Measurements from ENCODE around the gene TAGLN. TPM values are rescaled to one million over a fixed set of nuclear protein-coding genes. Genes with fewer than 3 reads are reported as not detected.

Gene TAGLN
- total RNA-seq, 4 donors from 2014 or later = 1,525 to 3,984 (median 2,307) TPM

DNA sequence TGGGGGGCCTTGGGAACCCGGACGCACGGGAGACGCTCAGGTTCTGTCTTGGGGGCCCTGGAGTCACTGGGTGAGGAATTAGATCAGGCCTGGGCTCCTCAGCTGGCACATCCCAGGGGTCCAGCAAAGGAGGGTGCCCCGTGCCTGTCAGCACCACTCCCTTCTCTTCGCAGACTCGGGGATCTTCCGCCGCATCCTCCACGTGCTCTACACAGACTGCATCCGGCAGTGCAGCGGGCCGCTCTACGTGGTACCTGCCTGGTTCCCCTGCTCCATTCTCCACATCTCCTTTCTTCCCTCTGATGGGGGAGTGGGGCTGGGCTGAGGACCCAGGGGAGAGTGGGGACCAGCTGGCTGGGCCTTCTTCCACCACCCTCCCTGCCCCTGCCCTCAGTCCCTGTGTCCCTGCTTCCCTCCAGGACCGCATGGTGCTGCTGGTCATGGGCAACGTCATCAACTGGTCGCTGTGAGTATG lies 6.7 kb upstream of the TAGLN start:
- Histone ChIP-seq H3K36me3 (peaks cover 0 to 95% (median 32%) of the 10 kb centered on the region in 3 donors), H3K9me3 (no peaks in the 10 kb centered on the region), H3K4me1 (peaks cover 0 to 4% (median 0%) of the 10 kb centered on the region in 4 donors), H3K4me3 (no peak overlapping the region), H3K27me3 (no peaks in the 10 kb centered on the region), H3K27ac (no peak overlapping the region)
- WGBS, 2 donors = 88 to 94% methylated on average over 13 to 17 of the region's 17 CpGs
- DNase-seq (ENCODE audit: low spot score in 2 of 2) = no peak
- TF ChIP-seq EP300 (IDR thresholded peaks at IDR 0.05) (no peak), CTCF (IDR thresholded peaks at IDR 0.05) (no peak), POLR2A (IDR thresholded peaks at IDR 0.05) (no peak)

- no peak overlapping the region for H3K4me3 ChIP-seq
- peaks cover 0 to 94% (median 32%) of the 10 kb centered on the region in 3 donors for H3K36me3 ChIP-seq
- H3K9me3 ChIP-seq = no peaks in the 10 kb centered on the region
- WGBS, 2 donors = 92 to 95% methylated on average over 15 of the region's 15 CpGs
- H3K27me3 ChIP-seq = no peaks in the 10 kb centered on the region
- DNase-seq (ENCODE audit: low spot score in 2 of 2) = no peak
- no peak overlapping the region for H3K27ac ChIP-seq
- H3K4me1 ChIP-seq = peaks cover 0 to 8% (median 4%) of the 10 kb centered on the region in 4 donors
- TF ChIP-seq POLR2A (IDR thresholded peaks at IDR 0.05) = no peak
- no peak for TF ChIP-seq CTCF (IDR thresholded peaks at IDR 0.05)
- no peak for TF ChIP-seq EP300 (IDR thresholded peaks at IDR 0.05)
Measured at GRCh38 chr11:117193130-117194020, 5.8 kb upstream of the TAGLN start.

- H3K4me3 ChIP-seq = no peak overlapping the region
- no peaks in the 10 kb centered on the region for H3K9me3 ChIP-seq
- no peak overlapping the region for H3K27ac ChIP-seq
- TF ChIP-seq EP300 (IDR thresholded peaks at IDR 0.05) (no peak), CTCF (IDR thresholded peaks at IDR 0.05) (no peak), POLR2A (IDR thresholded peaks at IDR 0.05) (no peak)
- H3K4me1 ChIP-seq = peaks cover 0 to 17% (median 13%) of the 10 kb centered on the region in 4 donors
- peaks cover 0 to 85% (median 31%) of the 10 kb centered on the region in 3 donors for H3K36me3 ChIP-seq
- no peak for DNase-seq (ENCODE audit: low spot score in 2 of 2)
- WGBS, 2 donors = 82 to 86% methylated on average over 5 of the region's 5 CpGs
- no peaks in the 10 kb centered on the region for H3K27me3 ChIP-seq
Measured at GRCh38 chr11:117194267-117194666, 4.9 kb upstream of the TAGLN start.

DNA sequence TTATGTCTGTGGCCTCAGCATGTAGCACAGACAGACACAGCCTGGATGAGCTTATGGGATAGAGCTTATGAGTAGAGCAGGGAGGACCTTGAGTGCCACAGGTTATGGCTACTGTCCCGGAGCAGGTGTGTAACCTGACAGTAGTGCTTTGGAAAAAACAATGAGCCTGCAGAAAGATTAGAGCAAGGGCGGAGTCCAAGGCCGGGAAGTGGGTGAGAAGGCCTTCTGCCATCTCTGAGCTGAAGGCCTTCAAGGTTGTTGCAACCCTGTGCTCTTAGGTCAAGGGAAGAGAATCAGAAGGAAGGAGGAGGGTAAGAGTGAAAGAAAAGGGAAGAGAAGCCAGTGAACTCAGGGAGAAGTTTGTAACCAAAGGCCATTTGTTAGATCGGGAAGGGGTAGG lies 3.9 kb upstream of the TAGLN start:
- Histone ChIP-seq H3K4me3 (no peak overlapping the region), H3K4me1 (peaks cover 0 to 22% (median 14%) of the 10 kb centered on the region in 4 donors), H3K9me3 (no peaks in the 10 kb centered on the region), H3K27ac (no peak overlapping the region), H3K27me3 (no peaks in the 10 kb centered on the region), H3K36me3 (peaks cover 0 to 75% (median 25%) of the 10 kb centered on the region in 3 donors)
- TF ChIP-seq POLR2A (IDR thresholded peaks at IDR 0.05) (no peak), EP300 (IDR thresholded peaks at IDR 0.05) (no peak), CTCF (IDR thresholded peaks at IDR 0.05) (no peak)
- WGBS, 2 donors = 82 to 84% methylated on average over 4 of the region's 4 CpGs
- DNase-seq (ENCODE audit: low spot score in 2 of 2) = no peak

- Histone ChIP-seq H3K4me3 (no peak overlapping the region), H3K36me3 (peaks cover 0 to 75% (median 20%) of the 10 kb centered on the region in 3 donors), H3K9me3 (no peaks in the 10 kb centered on the region), H3K27me3 (no peaks in the 10 kb centered on the region), H3K4me1 (peaks cover 0 to 25% (median 14%) of the 10 kb centered on the region in 4 donors), H3K27ac (no peak overlapping the region)
- WGBS, 2 donors = 88 to 94% methylated on average over 19 of the region's 19 CpGs
- DNase-seq (ENCODE audit: low spot score in 2 of 2) = no peak
- TF ChIP-seq EP300 (IDR thresholded peaks at IDR 0.05) (no peak), POLR2A (IDR thresholded peaks at IDR 0.05) (no peak), CTCF (IDR thresholded peaks at IDR 0.05) (no peak)
Measured at GRCh38 chr11:117195761-117196160, 3.4 kb upstream of the TAGLN start.

Measured in tibial nerve (tissue), 4 donors.